Colonic mucosa (tissue), 4 donors: Measurements from ENCODE around the gene OGA. TPM values are rescaled to one million over a fixed set of nuclear protein-coding genes. Genes with fewer than 3 reads are reported as not detected.

Source experiments
- DNase-seq: peaks from one replicate; pipeline ENCODE4 v3.0.0-alpha.2; 2020
- H3K27ac ChIP-seq: fragments of 200-600 bp; one replicate; pipeline ENCODE4 v1.8.0; 2021
- H3K27me3 ChIP-seq: fragments of 200-600 bp; one replicate; pipeline ENCODE4 v1.8.0; 2021
- H3K36me3 ChIP-seq: fragments of 200-600 bp; one replicate; pipeline ENCODE4 v1.8.0; 2021
- H3K4me1 ChIP-seq: fragments of 200-600 bp; one replicate; pipeline ENCODE4 v1.8.0; 2021; ENCODE audit warnings: mild to moderate bottlenecking
- H3K4me3 ChIP-seq: fragments of 200-600 bp; one replicate; pipeline ENCODE4 v1.8.0; 2021
- H3K9ac ChIP-seq, 2 donors: one replicate each; pipeline ENCODE4 v1.7.0; 2013; ENCODE audit warnings: control low read depth in 2 of 2, low read depth in 2 of 2, low read length in 2 of 2
- H3K9me3 ChIP-seq: fragments of 200-600 bp; one replicate; pipeline ENCODE4 v1.8.0; 2021
- intact Hi-C: fragments of 100-400 bp; cut with DNase I; formaldehyde crosslinking; loops from one replicate; pipeline ENCODE4 v1.14.1; 2022
- total RNA-seq, 2 donors: library from RNA; stranded (reverse); fragmentation: NEBNext Ultra II Directional in 1 of 2; extraction: Animal tissue kit (Norgen Biotek cat#: 25700) in 1 of 2; gene quantifications; one replicate each; pipeline ENCODE4 v1.2.1, GENCODE V29; 2021
- TF ChIP-seq, protein P1 (sequence below): fragments of 200-600 bp; IDR thresholded peaks from one replicate; pipeline ENCODE4 v1.8.0; 2022; ENCODE audit warnings: antibody characterized with exemption, mild to moderate bottlenecking
- donor health status: healthy.
- donor health status: DM: no; HTN: no; CAD: no.
- donor health status: DM: no; HTN: no; CAD: no.

Gene OGA
- total RNA-seq, 2 donors from 2014 or later: 70.4 to 77.8 TPM

DNA sequence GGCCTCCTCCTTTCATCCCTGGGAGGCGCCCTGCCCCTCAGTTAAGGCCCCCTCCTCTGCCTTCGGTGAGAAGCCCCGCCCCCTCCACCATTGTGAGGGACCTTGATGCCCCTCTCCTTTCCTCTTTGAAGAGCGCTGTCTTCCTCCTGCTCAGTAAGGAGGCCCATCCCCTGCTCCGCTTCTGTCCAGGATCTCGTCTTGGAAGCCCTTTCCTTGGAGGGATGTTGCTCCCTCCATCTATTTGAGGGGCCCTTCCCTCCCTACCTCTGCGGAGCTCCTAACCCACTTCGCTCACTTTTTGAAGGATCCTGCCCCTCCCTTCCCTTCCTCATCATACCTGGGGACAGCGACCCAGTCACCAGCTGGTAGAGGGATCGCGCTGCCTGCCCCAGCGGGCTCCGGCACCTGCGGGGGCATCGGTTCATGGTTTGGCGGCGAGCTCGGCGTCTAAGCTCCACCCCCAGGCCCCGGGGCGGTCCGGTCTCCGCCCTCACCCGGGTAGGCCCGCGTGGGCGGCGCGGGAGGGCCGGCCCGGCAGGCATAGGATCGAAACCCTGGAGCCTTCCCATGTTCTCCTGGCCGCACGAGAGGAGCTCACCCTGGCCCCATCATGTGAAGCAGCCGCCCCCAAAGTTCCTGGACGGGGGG, 21.3 kb upstream of the OGA start:
- DNase-seq: peak; percentile 59
- no peak overlapping the region for H3K27ac ChIP-seq
- intact Hi-C loops: loop anchor here (2.0 kb wide), 2 partner anchors 171 to 233 kb away; no protein-coding TSS in a partner anchor
- H3K4me1 ChIP-seq: peaks cover 10% of the 10 kb centered on the region
- H3K9me3 ChIP-seq: no peaks in the 10 kb centered on the region
- no peaks in the 10 kb centered on the region for H3K27me3 ChIP-seq
- H3K4me3 ChIP-seq: peak overlapping the region; percentile 30
- H3K9ac ChIP-seq: no peak overlapping the region
- H3K36me3 ChIP-seq: no peaks in the 10 kb centered on the region
- TF ChIP-seq, protein P1, sequence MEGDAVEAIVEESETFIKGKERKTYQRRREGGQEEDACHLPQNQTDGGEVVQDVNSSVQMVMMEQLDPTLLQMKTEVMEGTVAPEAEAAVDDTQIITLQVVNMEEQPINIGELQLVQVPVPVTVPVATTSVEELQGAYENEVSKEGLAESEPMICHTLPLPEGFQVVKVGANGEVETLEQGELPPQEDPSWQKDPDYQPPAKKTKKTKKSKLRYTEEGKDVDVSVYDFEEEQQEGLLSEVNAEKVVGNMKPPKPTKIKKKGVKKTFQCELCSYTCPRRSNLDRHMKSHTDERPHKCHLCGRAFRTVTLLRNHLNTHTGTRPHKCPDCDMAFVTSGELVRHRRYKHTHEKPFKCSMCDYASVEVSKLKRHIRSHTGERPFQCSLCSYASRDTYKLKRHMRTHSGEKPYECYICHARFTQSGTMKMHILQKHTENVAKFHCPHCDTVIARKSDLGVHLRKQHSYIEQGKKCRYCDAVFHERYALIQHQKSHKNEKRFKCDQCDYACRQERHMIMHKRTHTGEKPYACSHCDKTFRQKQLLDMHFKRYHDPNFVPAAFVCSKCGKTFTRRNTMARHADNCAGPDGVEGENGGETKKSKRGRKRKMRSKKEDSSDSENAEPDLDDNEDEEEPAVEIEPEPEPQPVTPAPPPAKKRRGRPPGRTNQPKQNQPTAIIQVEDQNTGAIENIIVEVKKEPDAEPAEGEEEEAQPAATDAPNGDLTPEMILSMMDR: no peak

- no peak for DNase-seq
- no peak overlapping the region for H3K27ac ChIP-seq
- H3K9me3 ChIP-seq: no peaks in the 10 kb centered on the region
- no peak overlapping the region for H3K4me3 ChIP-seq
- peaks cover 10% of the 10 kb centered on the region for H3K4me1 ChIP-seq
- H3K27me3 ChIP-seq: no peaks in the 10 kb centered on the region
- TF ChIP-seq, protein P1: no peak
- intact Hi-C loops: no loop called here
- no peak overlapping the region for H3K9ac ChIP-seq
- H3K36me3 ChIP-seq: no peaks in the 10 kb centered on the region
Measured at GRCh38 chr10:101839002-101839401, 20.8 kb upstream of the OGA start.

- intact Hi-C loops: no loop called here
- no peak overlapping the region for H3K27ac ChIP-seq
- DNase-seq: no peak
- no peak overlapping the region for H3K4me3 ChIP-seq
- TF ChIP-seq, protein P1: no peak
- no peak overlapping the region for H3K9ac ChIP-seq
- H3K27me3 ChIP-seq: no peaks in the 10 kb centered on the region
- no peaks in the 10 kb centered on the region for H3K9me3 ChIP-seq
- no peaks in the 10 kb centered on the region for H3K36me3 ChIP-seq
- H3K4me1 ChIP-seq: peaks cover 10% of the 10 kb centered on the region
Measured at GRCh38 chr10:101838416-101838970, 20.2 kb upstream of the OGA start.

DNA sequence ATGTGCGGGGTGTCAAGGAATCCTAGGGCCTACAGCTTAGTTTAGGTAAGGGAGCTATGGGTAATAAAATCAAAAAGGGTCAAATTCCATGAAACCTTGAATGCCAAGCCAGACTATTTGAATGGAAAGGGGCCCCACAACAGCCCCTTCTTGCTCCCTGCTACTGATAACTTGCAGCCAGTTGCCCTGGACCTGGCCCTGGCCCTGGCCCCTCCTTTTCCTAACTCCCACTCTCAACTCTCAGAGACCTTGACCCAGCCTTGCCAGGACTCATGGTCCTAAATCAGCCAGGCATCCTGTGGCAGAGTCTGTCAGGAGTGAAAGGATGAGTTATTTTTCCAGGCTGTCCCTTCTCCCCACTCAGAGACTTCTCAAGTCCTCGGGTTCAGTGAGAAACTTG, 19.5 kb upstream of the OGA start:
- H3K9me3 ChIP-seq: no peaks in the 10 kb centered on the region
- H3K36me3 ChIP-seq: no peaks in the 10 kb centered on the region
- H3K4me3 ChIP-seq: no peak overlapping the region
- H3K27me3 ChIP-seq: no peaks in the 10 kb centered on the region
- intact Hi-C loops: no loop called here
- no peak overlapping the region for H3K9ac ChIP-seq
- no peak for DNase-seq
- no peak overlapping the region for H3K27ac ChIP-seq
- TF ChIP-seq, protein P1: no peak
- H3K4me1 ChIP-seq: peaks cover 10% of the 10 kb centered on the region

DNA sequence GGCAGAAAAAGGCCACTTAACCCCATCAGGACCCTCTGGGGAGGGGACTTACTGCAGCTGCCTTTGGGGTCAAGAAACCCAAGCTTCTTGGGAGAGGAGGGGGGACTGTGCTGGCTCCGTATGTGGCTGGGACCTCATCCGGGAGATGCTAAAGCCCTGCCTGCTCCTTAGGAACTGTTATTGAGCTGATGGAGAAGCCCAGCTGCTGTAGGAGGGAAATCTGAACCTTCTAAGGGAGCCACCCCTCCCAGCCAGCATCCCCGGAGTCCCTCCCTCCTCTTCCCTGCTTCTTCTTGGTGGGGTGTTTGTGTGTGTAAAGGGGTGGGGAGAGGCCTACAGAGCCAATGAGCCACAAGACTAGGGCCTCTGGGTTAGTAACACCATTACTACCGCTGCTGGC, 17.1 kb upstream of the OGA start:
- intact Hi-C loops: no loop called here
- TF ChIP-seq, protein P1: no peak
- peaks cover 8% of the 10 kb centered on the region for H3K4me1 ChIP-seq

More for the DNA sequence above, 17.1 kb upstream of the OGA start:
- H3K36me3 ChIP-seq: no peaks in the 10 kb centered on the region
- H3K4me3 ChIP-seq: no peak overlapping the region
- DNase-seq: no peak
- H3K9me3 ChIP-seq: no peaks in the 10 kb centered on the region
- H3K27ac ChIP-seq: no peak overlapping the region
- H3K9ac ChIP-seq: no peak overlapping the region
- H3K27me3 ChIP-seq: no peaks in the 10 kb centered on the region
